IMR-90 (cell line): Measurements from ENCODE around the gene RASSF6. TPM values are rescaled to one million over a fixed set of nuclear protein-coding genes. Genes with fewer than 3 reads are reported as not detected.

ENCODE experiments used
- ATAC-seq: fragments of 200-7000 bp; cut with Tn5 transposase; 2 replicates; pipeline ENCODE4 v1.9.1; 2020; ENCODE audit warnings: low read depth, mild to moderate bottlenecking, moderate library complexity
- BruUV-seq: library from RNA; stranded (reverse); fragments of 400-500 nt; replicated peaks from 2 replicates; lab custom pipeline; 2021; lab: Mats Ljungman, UMichigan
- CTCF ChIA-PET: fragments of 300-600 bp; formaldehyde crosslinking; extraction: SDS; loops from one replicate; lab custom pipeline; 2021; ENCODE audit warnings: antibody characterized with exemption; lab: Yijun Ruan, JAX
- POLR2A ChIA-PET: fragments of 300-600 bp; sonication (Branson Sonifier 250); formaldehyde crosslinking; loops from one replicate; lab custom pipeline; 2022; ENCODE audit warnings: antibody characterized with exemption; ENCODE audit not compliant: unreplicated experiment; lab: Charles Lee
- DNase-seq: peaks from one replicate; pipeline ENCODE4 v3.0.0; 2013
- H2AFZ ChIP-seq: replicated peaks from 2 replicates; pipeline ENCODE3; 2013; ENCODE audit warnings: low read length, mild to moderate bottlenecking; ENCODE audit not compliant: poor library complexity
- H2AK5ac ChIP-seq: 2 replicates; pipeline ENCODE4 v1.6.1; 2013; ENCODE audit warnings: low read depth, low read length, inconsistent platforms
- H2AK9ac ChIP-seq: replicated peaks from 2 replicates; pipeline ENCODE3; 2013; ENCODE audit warnings: mild to moderate bottlenecking, low read depth, low read length, moderate library complexity; ENCODE audit not compliant: poor library complexity
- H2BK120ac ChIP-seq: 2 replicates; pipeline ENCODE4 v1.6.1; 2013; ENCODE audit warnings: low read depth, low read length, inconsistent platforms
- H2BK15ac ChIP-seq: 3 replicates; pipeline ENCODE4 v1.6.1; 2013; ENCODE audit warnings: low read depth, low read length, inconsistent platforms
- H2BK20ac ChIP-seq: 2 replicates; pipeline ENCODE4 v1.6.1; 2013; ENCODE audit warnings: low read depth, mild to moderate bottlenecking, inconsistent platforms, low read length, moderate library complexity
- H2BK5ac ChIP-seq: 2 replicates; pipeline ENCODE4 v1.6.1; 2013; ENCODE audit warnings: mild to moderate bottlenecking, low read depth, low read length, inconsistent platforms; ENCODE audit not compliant: poor library complexity, severe bottlenecking
- H3K14ac ChIP-seq: replicated peaks from 2 replicates; pipeline ENCODE4 v1.6.1; 2013; ENCODE audit warnings: low read depth, low read length, inconsistent platforms
- H3K18ac ChIP-seq: 2 replicates; pipeline ENCODE4 v1.6.1; 2013; ENCODE audit warnings: low read depth, low read length, control low read depth
- H3K23ac ChIP-seq: 2 replicates; pipeline ENCODE4 v1.6.1; 2013; ENCODE audit warnings: low read depth, low read length, inconsistent platforms
- H3K27ac ChIP-seq: 2 replicates; pipeline ENCODE4 v1.5.1; 2013; ENCODE audit warnings: mild to moderate bottlenecking, control low read depth, low read length; ENCODE audit not compliant: insufficient read depth
- H3K27me3 ChIP-seq: 2 replicates; pipeline ENCODE4 v1.6.1; 2013; ENCODE audit warnings: low read length; ENCODE audit not compliant: control insufficient read depth, insufficient read depth
- H3K36me3 ChIP-seq: 2 replicates; pipeline ENCODE4 v1.6.1; 2013; ENCODE audit warnings: low read length, mixed read lengths; ENCODE audit not compliant: control insufficient read depth, insufficient read depth
- H3K4ac ChIP-seq: 2 replicates; pipeline ENCODE4 v1.6.1; 2013; ENCODE audit warnings: low read depth, low read length, inconsistent platforms
- H3K4me1 ChIP-seq: 2 replicates; pipeline ENCODE4 v1.6.1; 2013; ENCODE audit warnings: low read length, mixed read lengths; ENCODE audit not compliant: control insufficient read depth, insufficient read depth
- H3K4me2 ChIP-seq: 2 replicates; pipeline ENCODE4 v1.6.1; 2013; ENCODE audit warnings: low read depth, mild to moderate bottlenecking, control low read depth, low read length, moderate library complexity
- H3K4me3 ChIP-seq: 2 replicates; pipeline ENCODE4 v1.5.1; 2013; ENCODE audit warnings: low read depth, mild to moderate bottlenecking, control low read depth, low read length, moderate library complexity; ENCODE audit not compliant: insufficient read depth
- H3K56ac ChIP-seq: 2 replicates; pipeline ENCODE4 v1.6.1; 2013; ENCODE audit warnings: low read length, inconsistent platforms; ENCODE audit not compliant: insufficient read depth; ENCODE audit errors: extremely low read depth
- H3K79me1 ChIP-seq, 2 experiments: 2 replicates each; pipeline ENCODE4 v1.6.1; 2013; ENCODE audit warnings: low read length in 2 of 2, inconsistent platforms in 1 of 2, low read depth in 1 of 2
- H3K9ac ChIP-seq: 2 replicates; pipeline ENCODE4 v1.6.1; 2013; ENCODE audit warnings: low read depth, low read length, control low read depth
- H3K9me1 ChIP-seq: 2 replicates; pipeline ENCODE4 v1.6.1; 2013; ENCODE audit warnings: low read length, inconsistent platforms; ENCODE audit not compliant: insufficient read depth
- H3K9me3 ChIP-seq: 2 replicates; pipeline ENCODE4 v1.6.1; 2013; ENCODE audit warnings: low read length; ENCODE audit not compliant: control insufficient read depth, insufficient read depth
- H4K20me1 ChIP-seq: 2 replicates; pipeline ENCODE4 v1.6.1; 2013; ENCODE audit warnings: low read length, inconsistent platforms; ENCODE audit not compliant: insufficient read depth
- H4K5ac ChIP-seq: 2 replicates; pipeline ENCODE4 v1.6.1; 2013; ENCODE audit warnings: mild to moderate bottlenecking, low read depth, low read length, control low read depth
- H4K8ac ChIP-seq, 2 experiments: 2 replicates each; pipeline ENCODE4 v1.6.1; 2013; ENCODE audit warnings: low read depth in 2 of 2, low read length in 2 of 2, control low read depth in 1 of 2, inconsistent platforms in 1 of 2
- H4K91ac ChIP-seq: 2 replicates; pipeline ENCODE4 v1.6.1; 2013; ENCODE audit warnings: low read depth, low read length, inconsistent platforms; ENCODE audit not compliant: insufficient read depth
- BHLHE40 ChIP-seq: fragments of 150-350 bp; IDR thresholded peaks from 2 replicates; pipeline ENCODE4 v1.6.1; 2016; ENCODE audit warnings: mild to moderate bottlenecking, low read depth, low read length
- CEBPB ChIP-seq: IDR thresholded peaks from 2 replicates; pipeline ENCODE4 v1.6.1; 2012; ENCODE audit warnings: low read depth, low read length, improper control_type of control experiment
- CHD1 ChIP-seq: IDR thresholded peaks from 2 replicates; pipeline ENCODE4 v1.6.1; 2012; ENCODE audit warnings: low read depth, low read length, improper control_type of control experiment
- FOS ChIP-seq: fragments of 150-350 bp; IDR thresholded peaks from 2 replicates; pipeline ENCODE4 v1.6.1; 2016; ENCODE audit warnings: low read depth, low read length
- MAFK ChIP-seq: IDR thresholded peaks from 2 replicates; pipeline ENCODE4 v1.6.1; 2012; ENCODE audit warnings: low read depth, low read length, improper control_type of control experiment
- MAZ ChIP-seq: IDR thresholded peaks from 2 replicates; pipeline ENCODE4 v1.6.1; 2012; ENCODE audit warnings: low read depth, mild to moderate bottlenecking, low read length, improper control_type of control experiment, moderate library complexity, borderline replicate concordance
- MXI1 ChIP-seq: IDR thresholded peaks from 2 replicates; pipeline ENCODE4 v1.6.1; 2012; ENCODE audit warnings: low read depth, mild to moderate bottlenecking, low read length, moderate library complexity, borderline replicate concordance
- NFE2L2 ChIP-seq: fragments of 150-350 bp; IDR thresholded peaks from 2 replicates; pipeline ENCODE4 v1.6.1; 2016; ENCODE audit warnings: low read depth, mild to moderate bottlenecking, low read length
- POLR2A ChIP-seq: IDR thresholded peaks from 2 replicates; pipeline ENCODE4 v1.6.1; 2012; ENCODE audit warnings: mild to moderate bottlenecking, low read depth, low read length
- RAD21 ChIP-seq: IDR thresholded peaks from 2 replicates; pipeline ENCODE4 v1.6.1; 2012; ENCODE audit warnings: low read length, improper control_type of control experiment
- RCOR1 ChIP-seq: IDR thresholded peaks from 2 replicates; pipeline ENCODE4 v1.6.1; 2012; ENCODE audit warnings: mild to moderate bottlenecking, low read length, improper control_type of control experiment; ENCODE audit not compliant: insufficient replicate concordance
- RFX5 ChIP-seq: IDR thresholded peaks from 2 replicates; pipeline ENCODE4 v1.8.0; 2012; ENCODE audit warnings: low read depth, mild to moderate bottlenecking, low read length, moderate library complexity
- SMC3 ChIP-seq: fragments of 150-350 bp; IDR thresholded peaks from 2 replicates; pipeline ENCODE4 v1.6.1; 2016; ENCODE audit warnings: low read depth, mild to moderate bottlenecking, antibody characterized with exemption, low read length, moderate library complexity
- USF2 ChIP-seq: fragments of 150-350 bp; IDR thresholded peaks from 2 replicates; pipeline ENCODE4 v1.6.1; 2017; ENCODE audit warnings: mild to moderate bottlenecking, antibody characterized with exemption, low read length, low read depth
- WGBS, 2 experiments: methylation state at CpG; one replicate each; pipeline versions ENCODE4 v1.1.5 to v1.1.7; 2013; ENCODE audit warnings: missing lambda C conversion rate in 2 of 2; ENCODE audit not compliant: insufficient read length in 1 of 2; ENCODE audit errors: extremely low coverage in 2 of 2; 5-methylcytosine and 5-hydroxymethylcytosine counted together
- dilution Hi-C: fragments of 300-500 bp; cut with HindIII; formaldehyde crosslinking; loops from one replicate; pipeline ENCODE4 v1.14.3; 2018; ENCODE audit warnings: low sequenced_read_pairs; ENCODE audit not compliant: unreplicated experiment
- in situ Hi-C: fragments of 300-500 bp; cut with MboI; formaldehyde crosslinking; loops from 3 replicates; pipeline ENCODE4 v1.14.3; 2019; ENCODE audit warnings: low sequenced_read_pairs, inconsistent platforms, mixed read lengths
- intact Hi-C: fragments of 100-400 bp; cut with micrococcal nuclease; formaldehyde crosslinking; loops from 2 replicates; pipeline ENCODE4 v1.10.0; 2022
- polyA plus RNA-seq, 3 experiments: library from polyadenylated mRNA; depleted of rRNA; stranded (reverse); fragments of >200 nt; gene quantifications; 2 replicates each; pipeline ENCODE4 v1.2.3, GENCODE V29; 2012; ENCODE audit warnings: low replicate concordance in 1 of 3
- total RNA-seq: library from RNA; depleted of rRNA; stranded (reverse); fragments of >200 nt; gene quantifications from 2 replicates; pipeline ENCODE4 v1.2.3, GENCODE V29; 2012
- TF ChIP-seq, protein P1 (sequence below): conservative IDR thresholded peaks from 2 replicates; pipeline ENCODE4 v1.5.1; 2012; ENCODE audit warnings: mild to moderate bottlenecking, low read depth, low read length, improper control_type of control experiment
- TF ChIP-seq, protein P2 (sequence below): fragments of 150-350 bp; IDR thresholded peaks from 2 replicates; pipeline ENCODE4 v1.6.1; 2016; ENCODE audit warnings: low read depth, mild to moderate bottlenecking, low read length, moderate library complexity, borderline replicate concordance

Gene RASSF6
- total and polyA plus RNA-seq, 2 of the 4 experiments (the other 2 are of a cell fraction), result not detected

DNA sequence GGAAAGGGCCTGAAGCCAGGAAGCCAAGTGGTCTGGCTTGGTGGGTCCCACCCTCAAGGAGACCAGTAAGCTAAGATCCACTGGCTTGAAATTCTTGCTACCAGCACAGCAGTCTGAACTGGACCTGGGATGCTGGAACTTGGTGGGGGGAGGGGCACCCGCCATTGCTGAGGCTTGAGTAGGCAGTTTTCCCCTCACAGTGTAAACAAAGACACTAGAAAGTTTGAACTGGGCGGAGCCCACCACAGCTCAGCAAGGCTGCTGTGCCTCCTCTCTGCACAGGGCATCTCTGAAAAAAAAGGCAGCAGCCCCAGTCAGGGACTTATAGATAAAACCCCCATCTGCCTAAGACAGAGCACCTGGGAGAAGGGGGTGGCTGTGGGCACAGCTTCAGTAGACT, 75.6 kb downstream of the RASSF6 start:
- no peak overlapping the region for H3K27ac ChIP-seq
- H3K9me3 ChIP-seq, result no peaks in the 10 kb centered on the region
- H3K9me1 ChIP-seq, result no peaks in the 10 kb centered on the region
- intact Hi-C loops (no loop called here), in situ Hi-C loops (no loop called here), dilution Hi-C loops (no loop called here)
- no peaks in the 10 kb centered on the region for H4K20me1 ChIP-seq
- H3K56ac ChIP-seq, result no peak overlapping the region
- no peak overlapping the region for H2BK20ac ChIP-seq
- CTCF ChIA-PET, result no interaction called here
- no peak overlapping the region for H4K91ac ChIP-seq
- no peak overlapping the region for H2AK5ac ChIP-seq
- ATAC-seq, result no peak
- DNase-seq, result no peak
- no peak overlapping the region for H3K4me2 ChIP-seq
- no peak overlapping the region for H3K18ac ChIP-seq
- H3K23ac ChIP-seq, result no peak overlapping the region
- no peak overlapping the region for H3K4me3 ChIP-seq
- H3K27me3 ChIP-seq, result peaks cover 5% of the 10 kb centered on the region
- H2BK15ac ChIP-seq, result no peak overlapping the region
- POLR2A ChIA-PET, result no interaction called here
- H2AK9ac ChIP-seq, result no peak overlapping the region
- no peak overlapping the region for H3K4ac ChIP-seq
- H4K8ac ChIP-seq, result no peak overlapping the region
- no peak overlapping the region for H2BK5ac ChIP-seq
- 86% methylated on average over 1 of the region's 2 CpGs; no CpG with 5 or more reads in 1 of the 2 experiments for WGBS, 2 experiments
- H2BK120ac ChIP-seq, result no peak overlapping the region
- TF ChIP-seq CHD1 (no peak), NFE2L2 (no peak), RCOR1 (no peak), BHLHE40 (no peak), FOS (no peak), MAZ (no peak), MXI1 (no peak), RAD21 (no peak), USF2 (no peak), MAFK (no peak), RFX5 (no peak), POLR2A (no peak), CEBPB (no peak), SMC3 (no peak)
- TF ChIP-seq, protein P1, sequence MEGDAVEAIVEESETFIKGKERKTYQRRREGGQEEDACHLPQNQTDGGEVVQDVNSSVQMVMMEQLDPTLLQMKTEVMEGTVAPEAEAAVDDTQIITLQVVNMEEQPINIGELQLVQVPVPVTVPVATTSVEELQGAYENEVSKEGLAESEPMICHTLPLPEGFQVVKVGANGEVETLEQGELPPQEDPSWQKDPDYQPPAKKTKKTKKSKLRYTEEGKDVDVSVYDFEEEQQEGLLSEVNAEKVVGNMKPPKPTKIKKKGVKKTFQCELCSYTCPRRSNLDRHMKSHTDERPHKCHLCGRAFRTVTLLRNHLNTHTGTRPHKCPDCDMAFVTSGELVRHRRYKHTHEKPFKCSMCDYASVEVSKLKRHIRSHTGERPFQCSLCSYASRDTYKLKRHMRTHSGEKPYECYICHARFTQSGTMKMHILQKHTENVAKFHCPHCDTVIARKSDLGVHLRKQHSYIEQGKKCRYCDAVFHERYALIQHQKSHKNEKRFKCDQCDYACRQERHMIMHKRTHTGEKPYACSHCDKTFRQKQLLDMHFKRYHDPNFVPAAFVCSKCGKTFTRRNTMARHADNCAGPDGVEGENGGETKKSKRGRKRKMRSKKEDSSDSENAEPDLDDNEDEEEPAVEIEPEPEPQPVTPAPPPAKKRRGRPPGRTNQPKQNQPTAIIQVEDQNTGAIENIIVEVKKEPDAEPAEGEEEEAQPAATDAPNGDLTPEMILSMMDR, result no peak
- TF ChIP-seq, protein P2, sequence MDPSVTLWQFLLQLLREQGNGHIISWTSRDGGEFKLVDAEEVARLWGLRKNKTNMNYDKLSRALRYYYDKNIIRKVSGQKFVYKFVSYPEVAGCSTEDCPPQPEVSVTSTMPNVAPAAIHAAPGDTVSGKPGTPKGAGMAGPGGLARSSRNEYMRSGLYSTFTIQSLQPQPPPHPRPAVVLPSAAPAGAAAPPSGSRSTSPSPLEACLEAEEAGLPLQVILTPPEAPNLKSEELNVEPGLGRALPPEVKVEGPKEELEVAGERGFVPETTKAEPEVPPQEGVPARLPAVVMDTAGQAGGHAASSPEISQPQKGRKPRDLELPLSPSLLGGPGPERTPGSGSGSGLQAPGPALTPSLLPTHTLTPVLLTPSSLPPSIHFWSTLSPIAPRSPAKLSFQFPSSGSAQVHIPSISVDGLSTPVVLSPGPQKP, result no peak
- no peaks in the 10 kb centered on the region for H3K79me1 ChIP-seq
- no peak overlapping the region for H3K14ac ChIP-seq
- H3K9ac ChIP-seq, result no peak overlapping the region
- BruUV-seq, result no TSS peak
- no peak overlapping the region for H4K5ac ChIP-seq
- H3K4me1 ChIP-seq, result no peaks in the 10 kb centered on the region
- H3K36me3 ChIP-seq, result no peaks in the 10 kb centered on the region
- H2AFZ ChIP-seq, result no peak overlapping the region
